WTC11 (cell line): ENCODE results near the gene MACROD2.

Source experiments
- ATF2 ChIP-seq: sonication (generic); formaldehyde crosslinking; IDR thresholded peaks from 2 replicates; pipeline ENCODE4 v1.8.1; 2022; ENCODE audit warnings: low read depth, missing genetic modification reagents, borderline replicate concordance
- CTCF ChIP-seq: fragments of 200-600 bp; IDR thresholded peaks from 2 replicates; pipeline ENCODE4 v1.8.0; 2022; ENCODE audit warnings: antibody characterized with exemption
- ESRRA ChIP-seq: sonication (generic); formaldehyde crosslinking; IDR thresholded peaks from 2 replicates; pipeline ENCODE4 v1.8.1; 2022; ENCODE audit warnings: mild to moderate bottlenecking, missing genetic modification reagents, borderline replicate concordance
- ETV6 ChIP-seq: sonication (generic); formaldehyde crosslinking; IDR thresholded peaks from 2 replicates; pipeline ENCODE4 v1.8.1; 2022; ENCODE audit warnings: mild to moderate bottlenecking, missing genetic modification reagents
- GRHL2 ChIP-seq: fragments of 250-450 bp; sonication (Bioruptor Pico); IDR thresholded peaks from 2 replicates; pipeline ENCODE4 v1.8.0; 2022; ENCODE audit warnings: mild to moderate bottlenecking, moderate library complexity; ENCODE audit not compliant: insufficient replicate concordance, severe bottlenecking
- KAT7 ChIP-seq: sonication (generic); formaldehyde crosslinking; IDR thresholded peaks from 2 replicates; pipeline ENCODE4 v1.8.1; 2023; ENCODE audit warnings: missing genetic modification reagents, mild to moderate bottlenecking, borderline replicate concordance
- NFYB ChIP-seq: sonication (generic); formaldehyde crosslinking; conservative IDR thresholded peaks from 2 replicates; pipeline ENCODE4 v1.8.0; 2022; ENCODE audit warnings: low read depth, missing genetic modification reagents
- ZNF263 ChIP-seq: sonication (generic); formaldehyde crosslinking; IDR thresholded peaks from 2 replicates; pipeline ENCODE4 v1.8.1; 2022; ENCODE audit warnings: low read depth, mild to moderate bottlenecking, moderate library complexity, missing genetic modification reagents
- ZNF416 ChIP-seq: fragments of 250-450 bp; sonication (Bioruptor Pico); IDR thresholded peaks from 2 replicates; pipeline ENCODE4 v1.9.0; 2021; ENCODE audit warnings: mild to moderate bottlenecking, inconsistent platforms
- TF ChIP-seq, protein P1 (sequence below): sonication (generic); formaldehyde crosslinking; IDR thresholded peaks from 2 replicates; pipeline ENCODE4 v1.8.0; 2022; ENCODE audit warnings: mild to moderate bottlenecking, missing genetic modification reagents
- TF ChIP-seq, protein P2 (sequence below): sonication (generic); formaldehyde crosslinking; IDR thresholded peaks from 2 replicates; pipeline ENCODE4 v1.8.1; 2023; ENCODE audit warnings: mild to moderate bottlenecking, missing genetic modification reagents, borderline replicate concordance
- TF ChIP-seq, protein P3 (sequence below): sonication (generic); formaldehyde crosslinking; IDR thresholded peaks from 2 replicates; pipeline ENCODE4 v1.8.0; 2022; ENCODE audit warnings: missing genetic modification reagents
- TF ChIP-seq, protein P4 (sequence below): sonication (generic); formaldehyde crosslinking; IDR thresholded peaks from 2 replicates; pipeline ENCODE4 v1.8.1; 2022; ENCODE audit warnings: low read depth, mild to moderate bottlenecking, moderate library complexity, missing genetic modification reagents, borderline replicate concordance

DNA sequence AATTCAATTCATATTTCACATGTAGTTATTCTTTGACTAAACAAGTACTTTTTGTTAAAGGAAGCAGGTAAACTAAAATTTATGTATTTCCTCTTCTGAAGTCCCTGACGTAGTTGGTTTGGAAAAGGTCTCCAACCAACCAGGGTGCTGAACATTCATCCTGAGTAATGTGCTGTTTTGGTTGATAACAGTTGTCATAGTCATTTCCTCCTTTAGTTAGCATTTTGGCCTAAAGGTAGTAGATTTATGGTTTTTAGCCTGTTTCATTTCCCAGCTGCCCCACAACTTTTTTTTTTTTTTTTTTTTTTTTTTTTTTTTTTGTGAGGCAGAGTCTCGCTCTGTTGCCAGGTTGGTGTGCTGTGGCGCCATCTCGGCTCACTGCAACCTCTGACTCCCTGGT is 724.9 kb downstream of the MACROD2 start:
- TF ChIP-seq CTCF, result no peak
- TF ChIP-seq ZNF416 (CRISPR knock-in tag), result no peak
- TF ChIP-seq, protein P1, sequence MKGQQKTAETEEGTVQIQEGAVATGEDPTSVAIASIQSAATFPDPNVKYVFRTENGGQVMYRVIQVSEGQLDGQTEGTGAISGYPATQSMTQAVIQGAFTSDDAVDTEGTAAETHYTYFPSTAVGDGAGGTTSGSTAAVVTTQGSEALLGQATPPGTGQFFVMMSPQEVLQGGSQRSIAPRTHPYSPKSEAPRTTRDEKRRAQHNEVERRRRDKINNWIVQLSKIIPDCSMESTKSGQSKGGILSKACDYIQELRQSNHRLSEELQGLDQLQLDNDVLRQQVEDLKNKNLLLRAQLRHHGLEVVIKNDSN, result no peak
- no peak for TF ChIP-seq NFYB (CRISPR knock-in tag)
- TF ChIP-seq, protein P2, sequence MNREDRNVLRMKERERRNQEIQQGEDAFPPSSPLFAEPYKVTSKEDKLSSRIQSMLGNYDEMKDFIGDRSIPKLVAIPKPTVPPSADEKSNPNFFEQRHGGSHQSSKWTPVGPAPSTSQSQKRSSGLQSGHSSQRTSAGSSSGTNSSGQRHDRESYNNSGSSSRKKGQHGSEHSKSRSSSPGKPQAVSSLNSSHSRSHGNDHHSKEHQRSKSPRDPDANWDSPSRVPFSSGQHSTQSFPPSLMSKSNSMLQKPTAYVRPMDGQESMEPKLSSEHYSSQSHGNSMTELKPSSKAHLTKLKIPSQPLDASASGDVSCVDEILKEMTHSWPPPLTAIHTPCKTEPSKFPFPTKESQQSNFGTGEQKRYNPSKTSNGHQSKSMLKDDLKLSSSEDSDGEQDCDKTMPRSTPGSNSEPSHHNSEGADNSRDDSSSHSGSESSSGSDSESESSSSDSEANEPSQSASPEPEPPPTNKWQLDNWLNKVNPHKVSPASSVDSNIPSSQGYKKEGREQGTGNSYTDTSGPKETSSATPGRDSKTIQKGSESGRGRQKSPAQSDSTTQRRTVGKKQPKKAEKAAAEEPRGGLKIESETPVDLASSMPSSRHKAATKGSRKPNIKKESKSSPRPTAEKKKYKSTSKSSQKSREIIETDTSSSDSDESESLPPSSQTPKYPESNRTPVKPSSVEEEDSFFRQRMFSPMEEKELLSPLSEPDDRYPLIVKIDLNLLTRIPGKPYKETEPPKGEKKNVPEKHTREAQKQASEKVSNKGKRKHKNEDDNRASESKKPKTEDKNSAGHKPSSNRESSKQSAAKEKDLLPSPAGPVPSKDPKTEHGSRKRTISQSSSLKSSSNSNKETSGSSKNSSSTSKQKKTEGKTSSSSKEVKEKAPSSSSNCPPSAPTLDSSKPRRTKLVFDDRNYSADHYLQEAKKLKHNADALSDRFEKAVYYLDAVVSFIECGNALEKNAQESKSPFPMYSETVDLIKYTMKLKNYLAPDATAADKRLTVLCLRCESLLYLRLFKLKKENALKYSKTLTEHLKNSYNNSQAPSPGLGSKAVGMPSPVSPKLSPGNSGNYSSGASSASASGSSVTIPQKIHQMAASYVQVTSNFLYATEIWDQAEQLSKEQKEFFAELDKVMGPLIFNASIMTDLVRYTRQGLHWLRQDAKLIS (CRISPR knock-in tag), result no peak
- no peak for TF ChIP-seq ZNF263
- no peak for TF ChIP-seq GRHL2
- TF ChIP-seq KAT7 (CRISPR knock-in tag), result no peak
- TF ChIP-seq, protein P3, sequence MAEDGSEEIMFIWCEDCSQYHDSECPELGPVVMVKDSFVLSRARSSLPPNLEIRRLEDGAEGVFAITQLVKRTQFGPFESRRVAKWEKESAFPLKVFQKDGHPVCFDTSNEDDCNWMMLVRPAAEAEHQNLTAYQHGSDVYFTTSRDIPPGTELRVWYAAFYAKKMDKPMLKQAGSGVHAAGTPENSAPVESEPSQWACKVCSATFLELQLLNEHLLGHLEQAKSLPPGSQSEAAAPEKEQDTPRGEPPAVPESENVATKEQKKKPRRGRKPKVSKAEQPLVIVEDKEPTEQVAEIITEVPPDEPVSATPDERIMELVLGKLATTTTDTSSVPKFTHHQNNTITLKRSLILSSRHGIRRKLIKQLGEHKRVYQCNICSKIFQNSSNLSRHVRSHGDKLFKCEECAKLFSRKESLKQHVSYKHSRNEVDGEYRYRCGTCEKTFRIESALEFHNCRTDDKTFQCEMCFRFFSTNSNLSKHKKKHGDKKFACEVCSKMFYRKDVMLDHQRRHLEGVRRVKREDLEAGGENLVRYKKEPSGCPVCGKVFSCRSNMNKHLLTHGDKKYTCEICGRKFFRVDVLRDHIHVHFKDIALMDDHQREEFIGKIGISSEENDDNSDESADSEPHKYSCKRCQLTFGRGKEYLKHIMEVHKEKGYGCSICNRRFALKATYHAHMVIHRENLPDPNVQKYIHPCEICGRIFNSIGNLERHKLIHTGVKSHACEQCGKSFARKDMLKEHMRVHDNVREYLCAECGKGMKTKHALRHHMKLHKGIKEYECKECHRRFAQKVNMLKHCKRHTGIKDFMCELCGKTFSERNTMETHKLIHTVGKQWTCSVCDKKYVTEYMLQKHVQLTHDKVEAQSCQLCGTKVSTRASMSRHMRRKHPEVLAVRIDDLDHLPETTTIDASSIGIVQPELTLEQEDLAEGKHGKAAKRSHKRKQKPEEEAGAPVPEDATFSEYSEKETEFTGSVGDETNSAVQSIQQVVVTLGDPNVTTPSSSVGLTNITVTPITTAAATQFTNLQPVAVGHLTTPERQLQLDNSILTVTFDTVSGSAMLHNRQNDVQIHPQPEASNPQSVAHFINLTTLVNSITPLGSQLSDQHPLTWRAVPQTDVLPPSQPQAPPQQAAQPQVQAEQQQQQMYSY (CRISPR knock-in tag), result no peak
- TF ChIP-seq, protein P4, sequence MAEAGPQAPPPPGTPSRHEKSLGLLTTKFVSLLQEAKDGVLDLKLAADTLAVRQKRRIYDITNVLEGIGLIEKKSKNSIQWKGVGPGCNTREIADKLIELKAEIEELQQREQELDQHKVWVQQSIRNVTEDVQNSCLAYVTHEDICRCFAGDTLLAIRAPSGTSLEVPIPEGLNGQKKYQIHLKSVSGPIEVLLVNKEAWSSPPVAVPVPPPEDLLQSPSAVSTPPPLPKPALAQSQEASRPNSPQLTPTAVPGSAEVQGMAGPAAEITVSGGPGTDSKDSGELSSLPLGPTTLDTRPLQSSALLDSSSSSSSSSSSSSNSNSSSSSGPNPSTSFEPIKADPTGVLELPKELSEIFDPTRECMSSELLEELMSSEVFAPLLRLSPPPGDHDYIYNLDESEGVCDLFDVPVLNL (CRISPR knock-in tag), result no peak
- TF ChIP-seq ETV6, result no peak
- no peak for TF ChIP-seq ESRRA (CRISPR knock-in tag)
- TF ChIP-seq ATF2 (CRISPR knock-in tag), result no peak
